Keratinocyte (primary cell): ENCODE measurements around the gene PHF2. TPM values are rescaled to one million over a fixed set of nuclear protein-coding genes. Genes with fewer than 3 reads are reported as not detected.

Experiments
- DNase-seq: peaks from one replicate; pipeline ENCODE4 v3.0.0-alpha.2; 2011; ENCODE audit warnings: low read depth, missing footprints, low spot score
- FAIRE-seq: peaks from 2 replicates; lab custom pipeline; 2011; peaks lifted over from hg19 to GRCh38; lab: Jason Lieb, UNC
- H2AFZ ChIP-seq: 2 replicates; pipeline ENCODE4 v1.6.0; 2012; ENCODE audit warnings: low read length, control low read depth, inconsistent platforms; ENCODE audit not compliant: control insufficient read depth
- H3K27ac ChIP-seq: 2 replicates; pipeline ENCODE4 v1.5.1; 2011; ENCODE audit warnings: low read length; ENCODE audit not compliant: control insufficient read depth, insufficient read depth
- H3K27me3 ChIP-seq: 3 replicates; pipeline ENCODE4 v1.6.0; 2011; ENCODE audit warnings: low read length; ENCODE audit not compliant: control insufficient read depth, insufficient read depth; ENCODE audit errors: extremely low read depth
- H3K36me3 ChIP-seq, 2 experiments: 2 replicates in 1 of 2; 3 replicates in 1 of 2; pipeline ENCODE4 v1.5.1; 2011; ENCODE audit warnings: low read length in 2 of 2, mild to moderate bottlenecking in 1 of 2; ENCODE audit not compliant: control insufficient read depth in 2 of 2, insufficient read depth in 2 of 2; ENCODE audit errors: extremely low read depth in 1 of 2
- H3K4me1 ChIP-seq: 3 replicates; pipeline ENCODE4 v1.5.1; 2011; ENCODE audit warnings: low read length; ENCODE audit not compliant: control insufficient read depth, insufficient read depth; ENCODE audit errors: extremely low read depth
- H3K4me2 ChIP-seq: 3 replicates; pipeline ENCODE4 v1.6.0; 2011; ENCODE audit warnings: low read depth, low read length; ENCODE audit not compliant: control insufficient read depth, insufficient read depth; ENCODE audit errors: extremely low read depth
- H3K4me3 ChIP-seq, 3 experiments: fragments of 200-600 bp in 1 of 3; sonication (generic) in 1 of 3; 2 replicates in 2 of 3; 3 replicates in 1 of 3; pipeline ENCODE4 v1.5.1; 2011 to 2016; ENCODE audit warnings: low read length in 3 of 3, mild to moderate bottlenecking in 3 of 3, control low read depth in 2 of 3, inconsistent platforms in 1 of 3, low read depth in 1 of 3, mixed read lengths in 1 of 3, mixed run types in 1 of 3, moderate library complexity in 1 of 3; ENCODE audit not compliant: control insufficient read depth in 2 of 3, insufficient read depth in 2 of 3; ENCODE audit errors: extremely low read depth in 1 of 3
- H3K79me2 ChIP-seq: 2 replicates; pipeline ENCODE4 v1.6.0; 2012; ENCODE audit warnings: low read length; ENCODE audit not compliant: control insufficient read depth, insufficient read depth
- H3K9ac ChIP-seq: 3 replicates; pipeline ENCODE4 v1.6.0; 2011; ENCODE audit warnings: low read length; ENCODE audit not compliant: control insufficient read depth, insufficient read depth; ENCODE audit errors: extremely low read depth
- H3K9me1 ChIP-seq: 3 replicates; pipeline ENCODE4 v1.6.0; 2011; ENCODE audit warnings: low read length; ENCODE audit not compliant: control insufficient read depth, insufficient read depth; ENCODE audit errors: extremely low read depth
- H3K9me3 ChIP-seq: 2 replicates; pipeline ENCODE4 v1.5.1; 2012; ENCODE audit warnings: low read depth, low read length; ENCODE audit not compliant: control insufficient read depth
- H4K20me1 ChIP-seq: 3 replicates; pipeline ENCODE4 v1.6.0; 2011; ENCODE audit warnings: low read length; ENCODE audit not compliant: control insufficient read depth, insufficient read depth; ENCODE audit errors: extremely low read depth
- CTCF ChIP-seq, 3 experiments: IDR thresholded peaks in 1 of 3; conservative IDR thresholded peaks in 1 of 3; optimal IDR thresholded peaks in 1 of 3; 2 replicates in 2 of 3; 3 replicates in 1 of 3; pipeline versions ENCODE3 to v1.5.1; 2011; ENCODE audit warnings: low read length in 3 of 3, mild to moderate bottlenecking in 3 of 3, moderate library complexity in 2 of 3, control low read depth in 1 of 3, inconsistent platforms in 1 of 3; ENCODE audit not compliant: insufficient read depth in 2 of 3; ENCODE audit errors: extremely low read depth in 1 of 3
- EZH2 ChIP-seq: IDR thresholded peaks from one replicate; pipeline ENCODE4 v1.6.1; 2012; ENCODE audit warnings: inconsistent platforms, mild to moderate bottlenecking, low read length, moderate library complexity
- dilution Hi-C: fragments of 300-500 bp; cut with MboI; formaldehyde crosslinking; loops from one replicate; pipeline ENCODE4 v1.7.0; 2020; ENCODE audit warnings: low sequenced_read_pairs; ENCODE audit not compliant: extremely low pct_ligation_motif_present
- polyA plus RNA-seq, 5 experiments: library from polyadenylated mRNA; depleted of rRNA in 3 of 5; stranded (reverse) in 3 of 5; stranded (forward) in 1 of 5; unstranded in 1 of 5; fragments of >200 nt; gene quantifications; 1 replicate in 1 of 5; 2 replicates in 3 of 5; 3 replicates in 1 of 5; pipeline versions ENCODE4 v1.2.1 to v1.2.3, GENCODE V29; 2011 to 2012; ENCODE audit warnings: missing spikeins in 2 of 5, low read depth in 1 of 5, low replicate concordance in 1 of 5

Gene PHF2
- polyA plus RNA-seq, 1 donor (not counting 4 experiments of a cell fraction or from before 2014, with no cell fraction given): 5.1 TPM

GRCh38 chr9:93569621-93570174 is 6.7 kb upstream of the PHF2 start:
- FAIRE-seq: no peak
- peaks cover 0 to 1% of the 10 kb centered on the region in 2 experiments for H3K36me3 ChIP-seq
- no peak overlapping the region for H3K9ac ChIP-seq
- H4K20me1 ChIP-seq: no peaks in the 10 kb centered on the region
- no peak overlapping the region for H3K27ac ChIP-seq
- no peaks in the 10 kb centered on the region for H3K9me3 ChIP-seq
- H3K4me3 ChIP-seq: no peak overlapping the region
- no peak for DNase-seq
- peaks cover 10% of the 10 kb centered on the region for H3K4me1 ChIP-seq
- H3K4me2 ChIP-seq: no peak overlapping the region
- H3K79me2 ChIP-seq: no peaks in the 10 kb centered on the region
- TF ChIP-seq EZH2 (no peak), CTCF (optimal IDR thresholded peaks at IDR 0.05 in 1 of 3, IDR thresholded peaks at IDR 0.05 in 1 of 3, conservative IDR thresholded peaks at IDR 0.05 in 1 of 3; ENCODE audit: extremely low read depth in 1 of 3, insufficient read depth in 2 of 3, low read length in 3 of 3) (no peak)
- H3K9me1 ChIP-seq: no peaks in the 10 kb centered on the region
- H3K27me3 ChIP-seq: no peaks in the 10 kb centered on the region
- no peak overlapping the region for H2AFZ ChIP-seq
- dilution Hi-C loops: no loop called here

- FAIRE-seq: no peak
- Histone ChIP-seq H3K4me1 (peaks cover 12% of the 10 kb centered on the region), H3K4me3 (no peak overlapping the region)
Measured at GRCh38 chr9:93572221-93572620, 4.2 kb upstream of the PHF2 start.

More at GRCh38 chr9:93572221-93572620, 4.2 kb upstream of the PHF2 start:
- H4K20me1 ChIP-seq: no peaks in the 10 kb centered on the region
- no peak overlapping the region for H3K9ac ChIP-seq
- H3K79me2 ChIP-seq: peaks cover 3% of the 10 kb centered on the region
- TF ChIP-seq CTCF (optimal IDR thresholded peaks at IDR 0.05 in 1 of 3, IDR thresholded peaks at IDR 0.05 in 1 of 3, conservative IDR thresholded peaks at IDR 0.05 in 1 of 3; ENCODE audit: extremely low read depth in 1 of 3, insufficient read depth in 2 of 3, low read length in 3 of 3) (no peak), EZH2 (no peak)
- H3K36me3 ChIP-seq: no peaks in the 10 kb centered on the region
- H3K4me2 ChIP-seq: no peak overlapping the region
- no peak overlapping the region for H2AFZ ChIP-seq
- no peak for DNase-seq
- no peaks in the 10 kb centered on the region for H3K27me3 ChIP-seq
- no peaks in the 10 kb centered on the region for H3K9me1 ChIP-seq
- no peak overlapping the region for H3K27ac ChIP-seq
- no peaks in the 10 kb centered on the region for H3K9me3 ChIP-seq
- dilution Hi-C loops: no loop called here
